GM18526 (cell line): ENCODE data around the gene PCBP3.

Experiments
- POLR2A ChIP-seq: IDR thresholded peaks from 3 replicates; pipeline ENCODE4 v1.6.1; 2011; ENCODE audit not compliant: insufficient read length; ENCODE audit errors: extremely low read depth

The PCBP3 gene

GRCh38 chr21:45756029-45756428 lies 112.5 kb downstream of the PCBP3 start:
- no peak for TF ChIP-seq POLR2A

GRCh38 chr21:45756669-45757068 lies 113.1 kb downstream of the PCBP3 start:
- no peak for TF ChIP-seq POLR2A

GRCh38 chr21:45761704-45762103 lies 118.2 kb downstream of the PCBP3 start:
- TF ChIP-seq POLR2A: no peak

DNA sequence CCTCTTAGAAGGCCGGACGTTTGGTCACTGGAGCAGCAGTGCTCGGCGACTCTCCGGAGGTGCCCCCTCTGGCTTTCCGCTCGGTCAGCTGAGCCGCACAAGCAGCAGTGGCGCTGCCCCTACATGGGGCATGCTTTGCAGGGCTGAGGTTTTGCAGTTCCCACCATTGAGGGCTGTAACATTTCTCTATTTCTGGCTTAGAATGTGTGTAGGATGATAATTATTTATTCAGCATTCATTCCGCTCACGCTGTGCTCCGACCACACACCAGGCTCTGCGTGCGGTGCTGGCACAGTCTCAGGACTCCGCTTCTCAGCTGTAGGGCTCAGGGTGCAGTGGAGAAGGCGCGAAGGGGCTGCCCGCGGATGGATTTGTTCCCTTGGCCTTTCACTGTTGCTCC lies 119.5 kb downstream of the PCBP3 start:
- no peak for TF ChIP-seq POLR2A

DNA sequence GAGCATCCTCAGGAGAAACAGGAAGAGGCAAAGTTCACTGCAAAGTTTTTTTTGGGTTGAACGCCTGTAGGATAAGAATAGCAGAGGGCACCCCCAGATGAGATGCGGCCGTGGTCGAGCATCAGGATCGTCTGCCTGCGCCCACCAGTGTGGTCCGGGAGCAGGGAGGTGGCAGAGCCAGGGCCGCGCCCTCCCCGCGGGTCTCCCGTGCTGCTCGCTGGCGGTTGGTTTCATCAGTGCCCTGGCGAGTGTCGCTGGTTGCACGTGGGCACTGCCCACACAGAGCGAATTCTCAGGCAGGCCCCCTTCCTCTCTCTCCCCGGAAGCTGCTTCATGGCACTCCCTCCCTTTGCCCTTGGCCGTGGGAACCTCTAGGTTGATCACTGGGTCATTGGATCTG lies 120.0 kb downstream of the PCBP3 start:
- no peak for TF ChIP-seq POLR2A

GRCh38 chr21:45764792-45765191 lies 121.3 kb downstream of the PCBP3 start:
- no peak for TF ChIP-seq POLR2A

GRCh38 chr21:45765375-45765774 lies 121.8 kb downstream of the PCBP3 start:
- no peak for TF ChIP-seq POLR2A

DNA sequence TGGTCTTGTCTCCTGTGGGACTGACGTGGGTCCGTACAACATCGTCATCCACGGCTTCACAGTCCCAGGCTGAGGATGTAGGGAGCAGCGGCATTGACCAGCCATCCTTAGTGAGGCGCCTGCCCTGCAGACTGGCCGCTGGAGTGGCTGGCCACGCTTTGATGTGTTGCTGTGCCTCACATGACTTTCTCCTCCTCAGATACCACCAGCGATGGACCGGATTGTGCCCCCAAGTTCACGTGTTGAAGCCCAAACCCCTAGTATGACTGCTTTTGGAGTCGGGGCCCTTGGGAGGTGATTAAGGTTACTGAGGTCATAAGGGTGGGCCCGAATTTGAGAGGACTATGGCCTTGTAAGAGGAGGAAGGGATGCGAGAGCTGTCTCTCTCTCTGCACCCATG lies 122.5 kb downstream of the PCBP3 start:
- TF ChIP-seq POLR2A: no peak

GRCh38 chr21:45766501-45766900 lies 123.0 kb downstream of the PCBP3 start:
- no peak for TF ChIP-seq POLR2A

DNA sequence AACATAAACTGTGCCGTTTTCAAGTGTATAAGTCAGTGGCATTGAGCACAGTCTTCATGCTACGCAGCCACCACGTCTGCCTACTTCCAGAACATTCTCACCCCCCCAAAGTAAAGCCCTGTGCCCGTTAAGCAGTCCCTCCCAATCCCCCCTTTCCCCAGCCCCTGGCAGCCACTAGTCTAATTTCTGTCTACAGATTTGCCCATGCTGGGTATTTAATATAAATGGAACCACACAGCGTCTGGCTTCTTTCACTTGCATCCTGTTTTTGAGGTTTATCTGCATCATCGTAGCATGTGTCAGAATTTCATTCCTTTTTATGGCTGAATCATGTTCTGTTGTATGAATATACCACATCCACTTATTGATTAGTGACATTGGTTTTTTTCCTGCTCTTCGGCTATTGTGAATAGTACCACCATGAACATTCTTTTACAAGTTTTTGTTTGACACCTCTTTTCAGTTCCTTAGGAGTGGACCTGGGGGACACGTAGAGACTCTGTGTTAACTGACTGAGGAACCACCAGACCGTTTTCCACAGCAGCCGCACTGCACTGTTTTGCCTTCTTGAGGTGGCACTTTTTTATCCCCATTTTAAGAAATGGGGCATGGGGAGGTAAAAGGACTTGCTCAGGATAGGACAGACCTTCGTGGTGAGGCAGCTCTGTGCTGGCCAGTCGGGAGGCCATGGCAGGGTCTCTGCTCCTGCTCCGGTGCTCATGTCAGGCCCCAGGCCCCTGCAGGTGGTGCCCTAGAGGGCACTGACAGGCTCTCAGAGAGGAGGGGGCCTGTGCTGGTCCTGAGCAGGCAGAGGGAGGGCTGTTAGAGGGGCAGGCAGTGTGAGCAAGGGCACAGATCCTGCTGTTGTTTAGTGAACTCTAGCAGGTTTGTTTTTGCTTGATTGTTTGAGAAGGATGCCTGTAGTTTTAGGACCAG lies 123.8 kb downstream of the PCBP3 start:
- TF ChIP-seq POLR2A: no peak

DNA sequence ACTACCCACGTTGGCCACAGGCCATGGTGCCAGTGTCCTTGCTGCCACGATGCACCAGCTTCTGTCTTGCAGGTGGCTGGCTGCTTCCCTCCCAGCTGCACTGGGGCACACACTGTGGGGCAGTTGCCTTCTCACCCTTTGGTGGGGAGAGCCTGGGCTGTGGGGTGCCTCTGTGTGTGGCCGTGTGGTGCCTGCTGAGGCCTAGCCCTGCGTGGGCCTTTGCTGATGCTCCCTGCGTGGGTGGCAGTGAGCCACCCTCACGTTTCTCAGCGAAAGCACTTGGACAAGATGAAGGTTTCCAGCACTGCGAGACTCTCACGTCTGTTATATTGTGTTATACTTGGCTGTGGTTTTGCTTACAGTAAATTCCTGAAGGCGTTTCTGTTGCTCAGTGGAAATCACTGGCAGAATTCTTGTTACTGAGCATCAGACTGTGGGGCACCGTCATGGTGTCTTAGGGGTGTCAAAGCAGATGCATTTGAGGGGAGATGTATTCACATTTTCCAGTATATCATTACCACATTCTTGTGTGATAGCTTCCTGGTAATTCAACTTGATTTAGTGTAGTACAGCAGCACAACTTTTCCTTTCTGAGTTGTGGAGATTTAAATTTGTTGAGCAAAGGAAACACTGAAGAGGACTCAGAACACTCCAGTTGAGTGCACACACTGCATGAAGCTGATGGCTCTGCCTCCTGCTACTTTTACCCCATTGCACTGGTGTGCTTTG lies 124.7 kb downstream of the PCBP3 start:
- TF ChIP-seq POLR2A: no peak

- TF ChIP-seq POLR2A: no peak
These were observed 125.2 kb downstream of the PCBP3 start for GRCh38 chr21:45768740-45769048.

- no peak for TF ChIP-seq POLR2A
These were observed 125.8 kb downstream of the PCBP3 start for GRCh38 chr21:45769294-45769693.

DNA sequence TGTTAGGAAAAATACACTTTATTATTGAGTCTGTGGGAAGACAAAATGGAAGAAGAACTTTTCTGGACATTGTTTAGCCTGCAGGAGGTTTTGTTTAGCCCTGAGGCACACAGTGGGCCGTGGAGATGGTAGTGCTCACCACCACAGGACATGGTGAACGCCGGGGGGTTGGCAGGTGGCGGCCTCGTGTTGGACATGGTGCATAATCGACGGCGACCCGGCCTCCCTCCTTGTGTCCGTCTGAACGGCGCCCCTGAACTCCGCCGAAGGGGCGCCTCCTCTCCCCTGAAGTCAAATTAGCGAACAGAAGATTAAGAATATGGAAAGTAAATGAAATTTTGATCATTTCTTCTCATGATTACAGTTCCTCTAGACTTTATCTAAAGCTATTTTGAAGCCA lies 126.4 kb downstream of the PCBP3 start:
- no peak for TF ChIP-seq POLR2A

DNA sequence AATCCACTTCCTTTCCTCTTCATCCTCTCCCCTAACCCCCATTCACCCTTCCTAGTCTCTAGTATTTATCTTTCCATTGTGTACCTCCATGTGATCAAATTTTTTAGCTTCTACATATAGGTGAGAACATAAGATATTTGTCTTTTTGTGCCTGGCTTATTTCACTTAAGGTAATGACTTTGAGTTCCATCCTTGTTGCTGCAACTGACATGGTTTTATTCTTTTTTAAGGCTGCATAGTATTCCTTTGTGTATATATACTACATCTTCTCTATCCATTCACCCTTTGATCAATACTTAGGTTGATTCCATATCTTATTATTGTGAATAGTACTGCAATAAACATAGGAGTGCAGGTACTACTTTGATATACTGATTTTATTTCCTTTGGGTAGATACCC lies 128.7 kb downstream of the PCBP3 start:
- TF ChIP-seq POLR2A: no peak

GRCh38 chr21:45774291-45774690 lies 130.8 kb downstream of the PCBP3 start:
- TF ChIP-seq POLR2A: no peak

GRCh38 chr21:45776971-45777370 lies 133.4 kb downstream of the PCBP3 start:
- no peak for TF ChIP-seq POLR2A

DNA sequence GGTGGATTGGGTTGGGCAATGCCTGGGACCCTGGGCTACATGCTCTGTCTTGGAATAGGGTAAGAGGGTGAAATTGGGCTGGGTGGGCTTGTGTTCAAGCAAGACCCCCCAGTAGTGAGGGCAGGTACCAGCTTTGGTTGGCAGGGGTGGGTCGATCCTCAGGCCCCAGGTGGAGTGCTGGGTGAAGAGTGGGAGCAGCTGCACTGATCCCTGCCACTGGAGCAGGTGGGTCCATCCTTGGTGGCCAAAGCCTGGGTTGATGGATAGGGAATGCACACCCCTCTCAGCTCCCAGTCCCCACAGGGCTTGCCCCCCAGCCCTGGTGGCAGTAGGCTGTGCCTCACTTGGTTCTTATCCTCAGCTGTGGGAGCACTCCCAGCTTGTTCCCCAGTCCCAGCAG lies 135.2 kb downstream of the PCBP3 start:
- TF ChIP-seq POLR2A: no peak
